Gastroesophageal sphincter (tissue), 4 donors: ENCODE measurements around the gene DPM3. TPM values are rescaled to one million over a fixed set of nuclear protein-coding genes. Genes with fewer than 3 reads are reported as not detected.
"Not testable (repeated sequence)": the region's sequence is repeated elsewhere in the genome, so short reads cannot be mapped to it uniquely, and the experiment has no call there.

Experiments
- ATAC-seq: fragments of 150-250 bp; one replicate; pipeline ENCODE4 v1.9.1; 2016; ENCODE audit warnings: mild to moderate bottlenecking, moderate library complexity
- H3K27ac ChIP-seq, 4 donors: fragments of 200-600 bp; sonication (generic) in 3 of 4; 1 replicate in 3 of 4; 2 replicates in 1 of 4; pipeline ENCODE4 v1.5.1; 2016 to 2019
- H3K27me3 ChIP-seq: fragments of 200-600 bp; sonication (generic); one replicate; pipeline ENCODE4 v1.5.1; 2019
- H3K36me3 ChIP-seq, 2 donors: fragments of 200-600 bp; sonication (generic); one replicate each; pipeline ENCODE4 v1.5.1; 2019; ENCODE audit warnings: control low read depth in 1 of 2
- H3K4me1 ChIP-seq, 3 donors: fragments of 200-600 bp; sonication (generic); 1 replicate in 2 of 3; 2 replicates in 1 of 3; pipeline ENCODE4 v1.5.1; 2016 to 2019; ENCODE audit warnings: control low read depth in 2 of 3
- H3K4me3 ChIP-seq, 2 donors: fragments of 200-600 bp; sonication (generic); one replicate each; pipeline ENCODE4 v1.5.1; 2019; ENCODE audit warnings: mild to moderate bottlenecking in 1 of 2, moderate library complexity in 1 of 2
- H3K9me3 ChIP-seq, 3 donors: fragments of 200-600 bp; sonication (generic); one replicate each; pipeline ENCODE4 v1.5.1; 2017 to 2019; ENCODE audit warnings: control low read depth in 2 of 3
- EP300 ChIP-seq: sonication (generic); formaldehyde crosslinking; IDR thresholded peaks from one replicate; pipeline ENCODE4 v1.6.1; 2017; ENCODE audit warnings: antibody characterized with exemption, mild to moderate bottlenecking
- POLR2A ChIP-seq, 2 donors: fragments of 450-650 bp; IDR thresholded peaks; one replicate each; pipeline ENCODE4 v1.6.1; 2017; ENCODE audit warnings: antibody characterized with exemption in 2 of 2, mild to moderate bottlenecking in 2 of 2, moderate library complexity in 1 of 2
- POLR2AphosphoS5 ChIP-seq: sonication (generic); formaldehyde crosslinking; IDR thresholded peaks from one replicate; pipeline ENCODE4 v1.6.1; 2017; ENCODE audit warnings: antibody characterized with exemption
- WGBS, 2 donors: methylation state at CpG; one replicate each; pipeline ENCODE4 v1.1.5; 2018; ENCODE audit warnings: low coverage in 1 of 2; 5-methylcytosine and 5-hydroxymethylcytosine counted together
- total RNA-seq, 4 donors: library from RNA; depleted of rRNA; stranded (reverse); fragments of >200 nt; gene quantifications; one replicate each; pipeline ENCODE4 v1.1.0, GENCODE V29; 2016
- TF ChIP-seq, protein P1 (sequence below), 4 experiments: fragments of 200-600 bp in 2 of 4; fragments of 450-650 bp in 2 of 4; sonication (generic) in 1 of 4; IDR thresholded peaks; one replicate each; pipeline ENCODE4 v1.5.1; 2017 to 2019; ENCODE audit warnings: antibody characterized with exemption in 4 of 4, mild to moderate bottlenecking in 2 of 4, moderate library complexity in 2 of 4

DPM3 gene
- total RNA-seq, 4 donors from 2014 or later, result 57.9 to 128 (median 87.7) TPM

DNA sequence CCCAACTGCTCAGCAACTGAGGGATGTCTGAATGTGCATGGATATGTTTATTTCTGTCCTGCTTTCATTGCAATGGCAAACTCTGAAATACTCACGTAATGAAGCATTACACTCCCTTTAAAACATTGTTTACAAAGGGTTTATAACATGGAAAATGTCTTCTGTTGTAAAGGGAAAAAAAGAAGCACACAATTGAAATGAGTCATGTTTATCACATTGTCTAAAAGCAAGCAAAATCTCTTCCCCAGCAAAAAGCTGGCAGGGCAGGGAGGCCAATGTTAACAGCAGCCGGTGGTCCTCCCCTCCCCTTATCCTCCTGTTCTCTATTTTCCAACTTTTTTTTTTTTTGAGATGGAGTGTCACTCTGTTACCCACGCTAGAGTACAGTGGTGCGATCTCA is 16.5 kb downstream of the DPM3 start:
- H3K27ac ChIP-seq, result no peak overlapping the region
- ATAC-seq, result no peak
- H3K4me3 ChIP-seq, result no peak overlapping the region
- 42 to 53% methylated on average over 4 of the region's 4 CpGs for WGBS, 2 donors
- TF ChIP-seq, protein P1, sequence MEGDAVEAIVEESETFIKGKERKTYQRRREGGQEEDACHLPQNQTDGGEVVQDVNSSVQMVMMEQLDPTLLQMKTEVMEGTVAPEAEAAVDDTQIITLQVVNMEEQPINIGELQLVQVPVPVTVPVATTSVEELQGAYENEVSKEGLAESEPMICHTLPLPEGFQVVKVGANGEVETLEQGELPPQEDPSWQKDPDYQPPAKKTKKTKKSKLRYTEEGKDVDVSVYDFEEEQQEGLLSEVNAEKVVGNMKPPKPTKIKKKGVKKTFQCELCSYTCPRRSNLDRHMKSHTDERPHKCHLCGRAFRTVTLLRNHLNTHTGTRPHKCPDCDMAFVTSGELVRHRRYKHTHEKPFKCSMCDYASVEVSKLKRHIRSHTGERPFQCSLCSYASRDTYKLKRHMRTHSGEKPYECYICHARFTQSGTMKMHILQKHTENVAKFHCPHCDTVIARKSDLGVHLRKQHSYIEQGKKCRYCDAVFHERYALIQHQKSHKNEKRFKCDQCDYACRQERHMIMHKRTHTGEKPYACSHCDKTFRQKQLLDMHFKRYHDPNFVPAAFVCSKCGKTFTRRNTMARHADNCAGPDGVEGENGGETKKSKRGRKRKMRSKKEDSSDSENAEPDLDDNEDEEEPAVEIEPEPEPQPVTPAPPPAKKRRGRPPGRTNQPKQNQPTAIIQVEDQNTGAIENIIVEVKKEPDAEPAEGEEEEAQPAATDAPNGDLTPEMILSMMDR (IDR thresholded peaks at IDR 0.05), result no peak
- TF ChIP-seq POLR2AphosphoS5 (no peak), EP300 (no peak), POLR2A (IDR thresholded peaks at IDR 0.05) (no peak)
- no peaks in the 10 kb centered on the region for H3K36me3 ChIP-seq
- H3K4me1 ChIP-seq, result peaks cover 0 to 34% (median 23%) of the 10 kb centered on the region in 3 donors
- no peaks in the 10 kb centered on the region for H3K9me3 ChIP-seq
- H3K27me3 ChIP-seq, result no peaks in the 10 kb centered on the region

DNA sequence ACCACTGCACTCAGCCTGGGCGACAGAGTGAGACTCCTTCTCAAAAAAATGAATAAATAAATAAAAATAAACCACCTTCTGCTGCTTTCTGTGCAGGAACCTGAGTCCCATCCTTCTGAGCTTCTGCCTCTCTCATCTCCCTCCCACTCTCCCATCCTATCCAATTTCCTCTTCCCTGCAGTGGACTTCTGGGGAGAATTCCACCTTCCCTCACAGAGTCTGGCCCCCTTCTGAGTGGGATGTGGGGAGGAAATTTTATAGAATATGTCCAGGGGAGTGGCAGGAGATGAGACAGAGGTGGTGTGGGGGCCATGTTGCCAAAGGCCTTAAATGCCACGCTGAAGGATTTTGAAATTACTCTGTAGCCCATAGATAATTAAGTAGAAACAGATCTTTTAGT is 18.0 kb downstream of the DPM3 start:
- no peak for ATAC-seq
- no peak overlapping the region for H3K4me3 ChIP-seq
- no peaks in the 10 kb centered on the region for H3K36me3 ChIP-seq
- WGBS, 2 donors, result 63 to 73% methylated on average over 1 to 2 of the region's 2 CpGs
- H3K9me3 ChIP-seq, result no peaks in the 10 kb centered on the region
- peaks cover 6% of the 10 kb centered on the region for H3K27me3 ChIP-seq
- no peak overlapping the region for H3K27ac ChIP-seq
- TF ChIP-seq POLR2A (IDR thresholded peaks at IDR 0.05) (no peak), POLR2AphosphoS5 (no peak), EP300 (no peak)
- TF ChIP-seq, protein P1 (IDR thresholded peaks at IDR 0.05), result no peak
- peaks cover 0 to 21% (median 17%) of the 10 kb centered on the region in 3 donors for H3K4me1 ChIP-seq

DNA sequence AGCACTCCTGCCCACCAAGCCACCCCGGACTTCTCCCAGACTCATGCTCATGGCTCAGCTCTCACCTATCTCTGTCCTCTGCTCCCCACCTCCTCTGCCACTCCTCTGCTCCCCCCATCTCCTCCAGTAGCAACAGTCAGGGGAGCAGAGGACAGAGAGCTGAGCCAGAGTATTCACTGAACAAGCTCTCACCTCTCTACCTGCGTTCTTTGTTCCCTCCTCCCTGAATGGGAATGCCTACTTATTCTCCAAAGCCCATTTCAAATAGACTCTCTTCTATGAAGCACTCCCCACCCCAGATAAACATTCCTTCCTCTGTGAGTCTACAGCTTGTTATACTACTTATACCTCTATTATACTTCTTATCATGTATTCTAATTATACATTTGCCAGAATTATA is 19.1 kb downstream of the DPM3 start:
- Histone ChIP-seq H3K27ac (no peak overlapping the region), H3K36me3 (no peaks in the 10 kb centered on the region), H3K9me3 (no peaks in the 10 kb centered on the region), H3K4me3 (no peak overlapping the region), H3K27me3 (peaks cover 6% of the 10 kb centered on the region), H3K4me1 (peaks cover 0 to 10% (median 8%) of the 10 kb centered on the region in 3 donors)
- 78 to 84% methylated on average over 1 to 2 of the region's 2 CpGs for WGBS, 2 donors
- TF ChIP-seq POLR2A (IDR thresholded peaks at IDR 0.05) (no peak), POLR2AphosphoS5 (no peak), EP300 (no peak)
- TF ChIP-seq, protein P1 (IDR thresholded peaks at IDR 0.05), result no peak
- no peak for ATAC-seq

DNA sequence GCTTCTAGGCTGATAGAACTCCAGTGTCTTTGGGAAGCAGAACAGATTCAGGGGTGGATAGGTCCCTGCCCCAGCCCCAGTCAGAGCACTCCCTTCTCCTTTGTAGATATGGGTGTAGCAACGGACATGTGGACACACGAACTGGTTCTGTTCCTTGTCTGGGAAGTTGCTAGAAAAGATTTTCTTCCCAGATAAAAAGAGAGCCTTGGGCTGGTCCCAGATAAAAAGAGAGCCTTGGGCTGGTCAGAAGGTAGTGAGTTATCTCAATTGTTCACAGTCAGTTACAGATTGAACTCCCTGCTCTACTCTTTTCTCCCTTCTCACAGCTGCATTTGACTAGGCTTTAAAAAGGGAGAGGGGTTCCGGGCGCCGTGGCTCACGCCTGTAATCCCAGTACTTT is 20.1 kb downstream of the DPM3 start:
- no peak overlapping the region for H3K27ac ChIP-seq
- TF ChIP-seq POLR2AphosphoS5, result no peak
- no peak for TF ChIP-seq EP300
- TF ChIP-seq, protein P1 (IDR thresholded peaks at IDR 0.05), result no peak
- TF ChIP-seq POLR2A (IDR thresholded peaks at IDR 0.05), result no peak
- peaks cover 0 to under 1% (median 0%) of the 10 kb centered on the region in 3 donors for H3K4me1 ChIP-seq
- H3K36me3 ChIP-seq, result no peaks in the 10 kb centered on the region
- H3K27me3 ChIP-seq, result peaks cover 6% of the 10 kb centered on the region
- no peak for ATAC-seq
- no peak overlapping the region for H3K4me3 ChIP-seq
- 42% methylated on average over 4 of the region's 6 CpGs; no CpG with 5 or more reads in 1 of the 2 donors for WGBS, 2 donors
- H3K9me3 ChIP-seq, result no peaks in the 10 kb centered on the region

DNA sequence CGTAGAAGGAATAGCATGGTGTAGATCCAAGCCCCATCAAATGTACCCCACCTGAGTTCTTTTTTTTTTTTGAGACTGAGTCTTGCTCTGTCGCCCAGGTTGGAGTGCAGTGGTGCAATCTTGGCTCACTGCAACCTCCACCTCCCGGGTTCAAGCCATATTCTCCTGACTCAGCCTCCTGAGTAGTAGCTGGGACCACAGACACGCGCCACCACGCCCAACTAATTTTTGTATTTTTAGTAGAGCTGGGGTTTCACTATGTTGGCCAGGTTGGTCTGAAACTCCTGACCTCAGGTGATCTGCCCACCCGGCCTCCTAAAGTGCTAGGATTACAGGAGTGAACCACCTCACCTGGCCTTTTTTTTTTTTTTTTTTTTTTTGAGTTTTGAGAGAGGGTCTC is 22.2 kb downstream of the DPM3 start:
- H3K9me3 ChIP-seq, H3K4me3 ChIP-seq, H3K36me3 ChIP-seq, H3K4me1 ChIP-seq, H3K27me3 ChIP-seq, H3K27ac ChIP-seq, ATAC-seq: not testable (repeated sequence)
- WGBS, 2 donors, result 69% methylated on average over 3 of the region's 7 CpGs; no CpG with 5 or more reads in 1 of the 2 donors
